Measurements from ENCODE around the gene NRXN3.
A peak's percentile ranks its signal among the peaks of the same experiment; 100 is the strongest.

The NRXN3 gene

GRCh38 chr14:79809849-79810612 lies 1639.9 kb downstream of the NRXN3 start:
- DNase-seq, result no peak

- DNase-seq, result no peak
These were observed 1650.8 kb downstream of the NRXN3 start for GRCh38 chr14:79820866-79821535.

- DNase-seq, result no peak
These were observed 1651.9 kb downstream of the NRXN3 start for GRCh38 chr14:79822034-79822433.

DNA sequence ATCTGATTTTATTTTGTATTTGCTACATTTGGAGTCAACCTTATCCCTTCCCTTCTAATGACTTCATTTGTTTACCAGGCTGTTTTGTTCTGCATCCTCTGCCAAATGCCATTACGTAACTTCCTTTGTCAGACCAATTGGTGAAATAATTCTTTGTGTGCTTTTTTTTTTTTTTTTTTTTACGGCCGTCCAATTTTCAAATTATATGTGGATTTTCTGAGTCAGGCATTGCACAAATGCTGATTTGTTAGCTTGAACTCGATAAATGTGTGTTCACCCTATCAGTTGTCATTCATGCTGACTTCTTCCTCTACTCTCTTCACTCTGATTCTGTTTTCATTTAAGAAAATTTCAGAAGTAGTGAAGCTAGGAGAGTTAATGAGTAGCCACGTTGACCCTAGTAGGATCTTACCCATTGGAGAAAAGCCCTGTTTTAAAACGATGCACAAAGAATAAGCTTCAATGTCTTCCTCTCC lies 1654.9 kb downstream of the NRXN3 start:
- no peak for DNase-seq

GRCh38 chr14:79826362-79826761 lies 1656.2 kb downstream of the NRXN3 start:
- DNase-seq, result no peak

DNA sequence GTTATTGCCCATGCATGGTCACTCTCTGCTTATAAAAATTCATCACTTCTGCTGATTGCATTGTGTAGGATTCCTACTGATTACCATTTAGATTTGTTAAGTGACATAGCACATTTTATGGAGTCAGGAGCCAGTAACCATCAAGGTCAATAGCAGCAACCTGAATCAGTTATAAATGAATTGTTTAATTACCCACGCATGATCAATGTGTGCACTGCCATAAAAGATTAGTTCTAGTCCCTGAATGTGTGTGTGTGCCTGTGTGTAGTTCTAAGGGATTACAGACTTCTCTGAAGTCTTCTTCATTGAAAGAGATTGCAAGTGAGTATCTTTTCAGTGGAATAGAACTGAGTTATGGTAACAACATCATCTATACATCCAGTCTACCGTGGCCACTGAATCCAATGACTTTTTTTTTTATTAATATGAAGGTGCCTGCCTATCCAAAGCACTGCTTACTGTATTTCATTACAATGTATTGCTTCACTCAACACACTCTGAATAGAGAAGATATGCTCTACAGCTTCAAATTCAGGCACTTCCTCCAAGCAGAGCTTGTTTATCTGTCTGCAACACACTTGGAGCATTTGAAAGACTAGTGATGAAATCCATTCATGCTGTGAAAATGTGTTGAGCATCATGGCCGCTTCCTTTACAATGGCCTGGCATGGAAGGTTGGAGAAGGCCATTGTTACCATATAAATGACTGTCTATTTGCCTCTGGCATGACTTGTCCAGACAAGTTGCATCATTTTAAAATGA lies 1659.4 kb downstream of the NRXN3 start:
- DNase-seq, result no peak

GRCh38 chr14:79831195-79831892 lies 1661.2 kb downstream of the NRXN3 start:
- DNase-seq, result peak; percentile 59

GRCh38 chr14:79833781-79834180 lies 1663.6 kb downstream of the NRXN3 start:
- no peak for DNase-seq

- DNase-seq, result no peak
These were observed 1664.7 kb downstream of the NRXN3 start for GRCh38 chr14:79834868-79835267.

- DNase-seq, result no peak
These were observed 1666.4 kb downstream of the NRXN3 start for GRCh38 chr14:79836577-79836976.

DNA sequence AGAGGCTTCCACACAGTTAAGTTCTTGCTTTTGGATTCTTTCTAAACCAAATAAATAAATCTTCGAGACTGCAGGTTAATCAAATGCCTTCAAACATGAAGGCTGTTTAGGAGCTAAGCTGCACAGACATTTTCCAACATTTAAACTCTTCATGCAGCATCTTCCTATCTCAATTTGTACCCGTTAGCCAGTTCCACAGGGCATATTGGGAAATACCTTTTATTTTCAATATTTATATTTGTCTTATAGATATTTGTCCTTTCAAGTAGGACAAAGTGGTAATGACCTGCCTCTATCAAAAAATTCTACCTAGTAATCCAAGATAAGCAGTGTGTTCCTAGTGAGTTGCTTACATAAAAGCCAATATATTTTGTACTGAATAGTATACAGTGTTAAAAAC lies 1667.5 kb downstream of the NRXN3 start:
- no peak for DNase-seq

- DNase-seq, result no peak
These were observed 1669.9 kb downstream of the NRXN3 start for GRCh38 chr14:79840103-79840502.

DNA sequence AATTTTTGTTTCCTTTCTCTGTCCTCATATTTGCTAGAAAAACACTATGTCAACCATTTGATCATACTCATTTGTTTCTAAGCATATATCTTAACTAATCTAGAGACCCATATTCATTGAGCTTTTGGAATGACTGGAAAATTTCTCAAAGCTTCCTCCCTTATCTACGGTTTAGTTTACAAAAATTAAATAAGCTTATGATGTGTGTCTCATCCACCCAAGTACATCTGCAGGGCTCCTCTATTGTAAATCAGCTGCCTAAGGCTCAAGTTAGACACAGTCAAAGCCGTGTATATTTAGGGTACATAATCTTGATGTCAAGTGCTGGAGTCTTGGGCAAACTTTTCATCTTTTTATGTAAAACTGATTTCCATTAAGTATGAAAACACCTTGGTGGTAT lies 1670.7 kb downstream of the NRXN3 start:
- DNase-seq, result no peak

DNA sequence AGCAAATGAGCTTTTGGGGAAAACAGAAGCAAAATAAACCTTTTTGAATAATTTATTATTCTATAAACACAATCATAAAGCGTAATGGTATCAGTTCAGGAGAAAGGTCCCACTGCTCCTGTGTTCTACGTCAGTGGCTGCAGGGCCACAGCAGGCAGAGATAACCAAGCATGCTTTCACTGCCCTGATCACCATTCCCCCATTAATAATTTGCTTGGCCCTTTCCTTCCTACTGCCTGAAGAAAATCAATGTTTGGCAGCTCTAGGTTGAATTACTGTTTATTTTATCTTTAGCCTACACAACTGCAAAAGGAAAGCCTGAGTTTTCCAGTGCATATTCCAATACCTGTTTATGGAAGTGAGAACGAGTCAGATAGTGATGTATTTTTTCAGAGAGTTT lies 1671.3 kb downstream of the NRXN3 start:
- no peak for DNase-seq

GRCh38 chr14:79842270-79842669 lies 1672.1 kb downstream of the NRXN3 start:
- peak; percentile 57 for DNase-seq

- DNase-seq, result no peak
These were observed 1683.0 kb downstream of the NRXN3 start for GRCh38 chr14:79852950-79853744.

GRCh38 chr14:79855789-79856188 lies 1685.6 kb downstream of the NRXN3 start:
- DNase-seq, result no peak

DNA sequence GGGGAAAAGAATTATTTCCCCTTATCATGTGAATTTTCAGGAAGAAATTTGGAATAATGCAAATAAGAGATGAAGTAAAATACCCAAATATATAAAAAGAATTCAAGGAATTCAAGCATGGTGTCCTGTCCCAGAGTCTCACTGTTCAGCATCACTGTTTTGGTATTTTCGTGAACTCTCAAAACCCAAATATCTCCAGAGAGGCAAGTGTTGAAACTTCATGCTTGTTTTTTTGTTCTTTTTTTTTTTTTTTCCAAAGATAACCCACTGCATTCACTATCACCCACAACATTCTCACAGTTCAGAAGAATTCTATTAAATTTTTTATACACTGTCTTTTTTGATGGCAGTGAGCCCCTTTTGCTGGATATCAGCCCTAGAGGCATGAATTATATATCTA lies 1686.2 kb downstream of the NRXN3 start:
- peak; percentile 55 for DNase-seq

GRCh38 chr14:79861111-79861510 lies 1690.9 kb downstream of the NRXN3 start:
- DNase-seq, result no peak

DNA sequence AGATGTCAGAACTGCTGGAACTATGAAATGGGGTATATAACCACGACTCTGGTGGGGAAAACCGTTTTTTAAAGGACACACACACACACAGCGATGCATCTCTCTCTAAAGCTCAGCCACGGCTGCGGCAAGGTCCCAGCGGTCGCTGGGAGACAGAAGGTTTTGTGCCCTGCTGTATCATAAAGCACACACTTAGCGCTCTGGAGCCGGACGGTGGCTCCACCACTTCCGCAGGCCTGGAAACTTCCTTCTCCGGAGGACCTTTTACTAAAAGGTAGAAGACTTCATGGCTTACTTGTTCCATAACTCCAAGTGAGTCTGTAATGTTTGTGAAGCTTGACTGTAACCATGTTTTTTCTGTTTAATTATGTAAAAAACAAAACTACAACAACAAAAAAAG lies 1691.9 kb downstream of the NRXN3 start:
- DNase-seq, result no peak

DNA sequence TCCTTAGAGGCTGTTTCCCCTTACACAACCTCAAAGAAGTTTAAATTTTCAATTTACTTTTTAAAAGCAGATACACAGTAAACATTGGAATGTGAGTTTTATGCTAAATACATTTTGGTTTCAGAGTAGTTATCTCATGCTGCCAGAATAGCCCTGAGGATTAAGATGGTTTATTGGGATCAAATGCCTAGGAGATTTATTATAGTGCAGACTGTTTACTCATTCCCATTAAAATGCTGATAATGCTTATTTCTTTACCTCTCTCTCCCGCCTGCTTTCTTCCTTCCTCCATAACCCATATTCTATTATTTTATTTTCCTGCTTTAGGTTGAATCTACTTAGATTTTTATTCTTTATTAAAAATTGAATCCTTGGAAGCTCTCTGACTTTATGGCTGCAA lies 1701.0 kb downstream of the NRXN3 start:
- no peak for DNase-seq

- no peak for DNase-seq
These were observed 1708.1 kb downstream of the NRXN3 start for GRCh38 chr14:79878229-79878628.

Data from fibroblast of skin of right biceps (primary cell).